GM19025 (cell line): ENCODE data around the gene NELFB.
"Not testable (repeated sequence)": the region's sequence is repeated elsewhere in the genome, so short reads cannot be mapped to it uniquely, and the experiment has no call there.

ENCODE experiments used
- ATAC-seq: cut with Tn5 transposase; IDR thresholded peaks from one replicate; pipeline ENCODE4 v1.9.1; 2021; ENCODE audit warnings: mild to moderate bottlenecking, low read depth, moderate library complexity; ENCODE audit not compliant: unreplicated experiment

The NELFB gene

GRCh38 chr9:137245450-137246421 lies 9.4 kb upstream of the NELFB start:
- no peak for ATAC-seq

- no peak for ATAC-seq
These were observed 7.8 kb upstream of the NELFB start for GRCh38 chr9:137247135-137247915.

- ATAC-seq, result no peak
These were observed 7.3 kb upstream of the NELFB start for GRCh38 chr9:137247916-137248175.

DNA sequence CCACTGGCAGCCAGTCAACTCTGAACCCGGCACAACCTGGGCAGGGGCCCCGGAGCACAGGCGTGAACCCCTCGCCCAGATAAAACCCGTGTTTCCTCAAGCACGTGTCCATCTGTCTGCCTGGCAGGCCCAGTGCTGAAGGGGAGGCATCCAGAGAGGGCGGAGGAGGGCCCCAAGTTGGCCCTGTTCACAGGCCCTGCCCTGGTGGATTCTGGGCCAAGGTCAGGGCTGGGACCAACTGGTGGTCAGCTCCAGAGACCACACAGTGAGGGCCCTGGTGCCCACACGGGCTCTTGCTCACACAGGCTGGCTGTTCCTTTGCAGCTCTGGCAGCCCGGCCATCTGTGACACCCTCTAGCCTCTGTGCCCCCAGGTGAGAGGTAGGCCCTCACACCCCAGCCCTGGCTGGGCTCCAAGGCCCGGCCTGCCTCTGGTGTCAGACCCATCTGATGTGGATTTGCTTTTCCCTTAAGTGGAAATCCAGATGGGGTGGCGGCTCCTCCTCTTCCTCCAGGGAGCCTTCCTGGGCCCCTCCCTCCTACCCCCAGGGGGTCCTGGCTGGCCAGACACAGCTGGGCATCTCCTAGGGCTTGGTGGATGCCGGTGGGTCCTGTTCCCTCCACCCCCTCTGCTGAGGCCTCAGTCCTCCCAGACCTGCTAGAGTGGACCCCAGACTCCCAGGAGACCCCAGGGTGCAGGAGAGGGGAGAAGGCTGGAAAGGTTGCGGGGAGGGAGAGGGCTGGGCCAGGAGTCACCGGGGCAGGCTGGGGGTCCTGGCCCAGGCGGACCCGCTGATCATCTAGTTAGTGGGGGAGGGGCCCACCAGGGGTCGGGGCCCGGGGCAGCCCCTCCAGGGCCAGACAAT lies 4.6 kb upstream of the NELFB start:
- no peak for ATAC-seq

DNA sequence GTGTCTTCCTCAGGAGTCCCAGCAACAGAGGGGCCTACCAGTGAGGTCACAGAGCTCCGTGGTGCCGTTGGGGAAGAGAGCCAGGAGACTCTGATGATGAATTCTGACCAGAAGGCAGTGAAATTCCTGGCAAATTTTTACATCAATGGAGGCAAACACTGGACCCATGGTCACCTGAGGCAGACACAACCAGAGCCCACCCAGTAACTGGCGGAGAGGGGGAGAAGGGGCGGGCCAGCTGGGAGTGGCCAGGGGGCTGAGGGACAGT lies 4.0 kb upstream of the NELFB start, which contains the start of gene STPG3:
Gene STPG3 (plus strand): TSS at position 93 of the 268 bp plus-strand sequence. CDS start 1 bp downstream, at position 94.
- no peak for ATAC-seq

DNA sequence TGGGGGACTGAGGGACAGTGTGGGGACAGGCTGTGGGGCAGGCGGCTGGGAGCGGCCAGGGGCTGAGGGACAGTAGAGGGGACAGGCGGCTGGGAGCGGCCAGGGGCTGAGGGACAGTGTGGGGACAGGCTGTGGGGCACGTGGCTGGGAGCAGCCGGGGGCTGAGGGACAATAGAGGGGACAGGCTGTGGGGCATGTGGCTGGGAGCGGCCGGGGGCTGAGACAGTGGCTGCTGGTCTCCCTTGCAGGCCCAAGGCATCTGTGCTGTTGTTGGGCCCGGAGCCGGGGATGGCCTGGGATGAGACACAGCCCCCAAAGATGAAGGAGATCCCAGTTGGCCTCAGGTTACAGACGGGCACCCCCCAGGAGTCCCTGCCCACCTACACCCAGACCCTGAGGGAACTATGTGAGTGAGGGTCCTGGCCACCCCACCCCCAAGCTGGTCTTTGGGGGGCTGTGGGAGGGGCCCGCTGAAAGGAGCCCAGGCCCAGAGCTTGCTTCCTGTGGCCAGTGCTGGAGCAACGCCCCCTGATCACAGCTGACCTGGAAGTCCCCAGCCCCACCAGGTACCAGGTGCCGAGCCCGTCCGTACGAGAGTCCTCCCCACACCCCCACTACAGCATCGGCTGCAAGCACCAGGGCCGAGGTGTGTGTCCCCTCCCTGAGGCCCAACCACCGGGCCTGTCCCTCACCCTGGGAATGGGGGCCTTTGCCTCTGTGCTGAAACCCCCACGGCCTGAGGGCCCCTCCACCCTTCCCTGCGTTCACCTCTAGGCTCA lies 3.4 kb upstream of the NELFB start:
- no peak for ATAC-seq

GRCh38 chr9:137252555-137253506 lies 2.3 kb upstream of the NELFB start:
- no peak for ATAC-seq

GRCh38 chr9:137253717-137254623 lies 1.2 kb upstream of the NELFB start:
- no peak for ATAC-seq

DNA sequence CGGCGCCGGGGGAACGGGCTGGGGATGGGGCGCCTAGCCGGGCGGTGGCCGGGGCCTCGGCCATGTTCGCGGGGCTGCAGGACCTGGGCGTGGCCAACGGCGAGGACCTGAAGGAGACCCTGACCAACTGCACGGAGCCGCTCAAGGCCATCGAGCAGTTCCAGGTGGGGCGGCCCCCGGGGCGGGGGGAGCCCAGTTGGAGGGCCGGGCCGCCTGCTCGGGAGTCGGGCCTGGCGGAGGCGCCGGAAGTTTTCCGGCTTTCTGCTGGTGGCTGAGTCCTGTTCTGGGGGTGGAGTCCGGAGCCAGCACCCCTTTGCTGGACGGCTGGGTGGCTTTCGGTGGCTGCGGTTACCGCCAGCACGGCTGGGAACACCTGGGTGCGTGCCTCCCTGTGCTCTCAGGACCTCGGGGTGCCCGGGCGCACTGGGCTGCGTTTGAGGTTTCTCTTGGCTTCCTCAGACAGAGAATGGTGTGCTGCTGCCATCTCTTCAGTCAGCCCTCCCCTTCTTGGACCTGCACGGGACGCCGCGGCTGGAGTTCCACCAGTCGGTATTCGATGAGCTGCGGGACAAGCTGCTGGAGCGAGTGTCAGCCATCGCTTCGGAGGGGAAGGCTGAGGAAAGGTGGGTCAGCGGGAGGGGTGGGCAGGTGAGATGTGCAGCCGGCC lies 454 bp downstream of the NELFB start:
- ATAC-seq, result peak; percentile 22

GRCh38 chr9:137256362-137256761 lies 1.2 kb downstream of the NELFB start:
- ATAC-seq, result no peak

GRCh38 chr9:137256856-137257255 lies 1.7 kb downstream of the NELFB start:
- ATAC-seq, result no peak

DNA sequence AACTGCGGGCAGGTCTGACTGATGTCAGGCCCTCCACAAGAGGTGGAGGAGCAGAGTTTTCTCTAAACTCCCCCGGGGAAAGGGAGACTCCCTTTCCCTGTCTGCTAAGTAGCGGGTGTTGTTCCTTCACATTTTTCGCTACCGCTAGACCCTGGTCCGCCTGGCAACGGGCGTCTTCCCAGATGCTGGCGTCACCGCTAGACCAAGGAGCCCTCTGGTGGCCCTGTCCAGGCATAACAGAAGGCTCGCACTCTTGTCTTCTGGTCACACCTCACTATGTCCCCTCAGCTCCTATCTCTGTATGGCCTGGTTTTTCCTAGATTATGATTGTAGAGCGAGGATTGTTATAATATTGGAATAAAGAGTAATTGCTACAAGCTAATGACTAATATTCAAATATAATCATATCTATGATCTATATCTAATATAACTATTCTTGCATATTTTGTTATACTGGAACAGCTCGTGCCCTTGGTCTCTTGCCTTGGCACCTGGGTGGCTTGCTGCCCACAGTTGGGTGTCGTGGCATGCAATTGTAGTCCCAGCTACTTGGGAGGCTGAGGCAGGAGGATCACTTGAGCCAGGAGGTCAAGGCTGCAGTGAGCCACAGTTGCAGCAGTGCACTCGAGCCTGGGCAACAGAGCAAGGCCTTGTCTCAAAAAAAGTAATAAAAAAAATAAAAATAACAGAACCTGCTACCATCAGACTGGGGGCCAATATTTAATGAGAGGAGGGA lies 7.2 kb downstream of the NELFB start:
- ATAC-seq, result not testable (repeated sequence)

DNA sequence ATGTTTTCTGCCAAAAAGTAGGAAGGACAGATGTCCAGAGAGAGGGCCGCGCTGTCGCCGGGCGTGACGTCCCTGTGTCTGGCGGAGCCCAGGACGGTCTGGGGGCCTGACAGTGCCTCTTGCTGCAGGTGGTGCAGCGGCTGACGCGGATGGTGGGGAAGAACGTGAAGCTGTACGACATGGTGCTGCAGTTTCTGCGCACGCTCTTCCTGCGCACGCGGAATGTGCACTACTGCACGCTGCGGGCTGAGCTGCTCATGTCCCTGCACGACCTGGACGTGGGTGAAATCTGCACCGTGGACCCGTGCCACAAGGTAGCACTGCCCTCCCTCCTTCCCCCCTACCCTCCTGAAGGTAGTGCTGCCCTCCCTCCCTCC lies 7.8 kb downstream of the NELFB start:
- ATAC-seq, result no peak

DNA sequence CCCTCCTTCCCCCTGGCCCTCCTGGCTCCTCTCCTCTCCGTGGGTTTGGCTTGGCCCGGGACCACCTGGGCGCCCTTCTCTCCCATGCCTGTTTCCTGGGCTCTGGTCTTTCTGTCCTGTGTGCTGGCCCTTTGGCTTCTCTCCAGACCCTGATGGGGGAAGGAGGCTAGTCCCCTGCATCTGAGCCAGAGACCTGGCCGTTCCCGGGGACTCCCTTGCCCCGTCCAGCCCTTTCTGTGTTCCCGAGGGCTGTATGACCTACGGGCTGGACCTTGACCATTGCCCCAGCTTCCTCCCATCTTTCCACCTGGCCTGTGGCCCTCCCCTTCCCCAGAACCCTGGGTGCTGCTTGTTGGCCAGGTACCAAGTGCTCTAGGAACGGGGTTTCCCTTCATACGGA lies 8.4 kb downstream of the NELFB start:
- no peak for ATAC-seq

- ATAC-seq, result no peak
These were observed 8.9 kb downstream of the NELFB start for GRCh38 chr9:137264067-137264466.

- no peak for ATAC-seq
These were observed 10.5 kb downstream of the NELFB start for GRCh38 chr9:137265496-137266161.
